Hepatocyte (in vitro differentiated cells): ENCODE measurements around the gene WASHC4. TPM values are rescaled to one million over a fixed set of nuclear protein-coding genes. Genes with fewer than 3 reads are reported as not detected.

Experiments used
- DNase-seq: peaks from one replicate; pipeline ENCODE4 v3.0.0-alpha.2; 2016; ENCODE audit warnings: low spot score
- H2AFZ ChIP-seq: fragments of 200-600 bp; sonication (generic); 2 replicates; pipeline ENCODE4 v1.6.0; 2016; ENCODE audit warnings: antibody characterized with exemption, mild to moderate bottlenecking
- H3K27ac ChIP-seq: fragments of 200-600 bp; sonication (generic); 2 replicates; pipeline ENCODE4 v1.5.1; 2016; ENCODE audit warnings: mild to moderate bottlenecking
- H3K27me3 ChIP-seq: fragments of 200-600 bp; sonication (generic); 2 replicates; pipeline ENCODE4 v1.6.1; 2016
- H3K36me3 ChIP-seq: fragments of 200-600 bp; sonication (generic); replicated peaks from 2 replicates; pipeline ENCODE4 v1.5.1; 2016; ENCODE audit warnings: low read depth; ENCODE audit not compliant: insufficient read depth
- H3K4me1 ChIP-seq: fragments of 200-600 bp; sonication (generic); 2 replicates; pipeline ENCODE4 v1.5.1; 2016; ENCODE audit warnings: mild to moderate bottlenecking, moderate library complexity; ENCODE audit not compliant: insufficient read depth
- H3K4me2 ChIP-seq: fragments of 200-600 bp; sonication (generic); 2 replicates; pipeline ENCODE4 v1.6.0; 2016
- H3K4me3 ChIP-seq: fragments of 200-600 bp; sonication (generic); 2 replicates; pipeline ENCODE4 v1.5.1; 2016; ENCODE audit warnings: mild to moderate bottlenecking
- H3K79me2 ChIP-seq: fragments of 200-600 bp; sonication (generic); 2 replicates; pipeline ENCODE4 v1.6.0; 2017; ENCODE audit warnings: mild to moderate bottlenecking
- H3K9me2 ChIP-seq: fragments of 200-600 bp; sonication (generic); replicated peaks from 2 replicates; pipeline ENCODE4 v1.6.0; 2017; ENCODE audit warnings: mild to moderate bottlenecking; ENCODE audit not compliant: insufficient read depth
- H3K9me3 ChIP-seq: fragments of 200-600 bp; sonication (generic); 2 replicates; pipeline ENCODE4 v1.5.1; 2016; ENCODE audit warnings: low read depth, mild to moderate bottlenecking
- H4K20me1 ChIP-seq: fragments of 200-600 bp; sonication (generic); 2 replicates; pipeline ENCODE4 v1.6.0; 2016; ENCODE audit warnings: mild to moderate bottlenecking; ENCODE audit not compliant: insufficient read depth, poor library complexity, severe bottlenecking
- CTCF ChIP-seq: fragments of 200-600 bp; sonication (generic); IDR thresholded peaks from 2 replicates; pipeline ENCODE4 v1.5.1; 2016; ENCODE audit warnings: antibody characterized with exemption, mild to moderate bottlenecking; ENCODE audit not compliant: poor library complexity
- EZH2 ChIP-seq: fragments of 200-600 bp; sonication (generic); IDR thresholded peaks from 2 replicates; pipeline ENCODE4 v1.6.1; 2016; ENCODE audit warnings: antibody characterized with exemption, mild to moderate bottlenecking, borderline replicate concordance
- EZH2phosphoT487 ChIP-seq: fragments of 200-600 bp; sonication (generic); IDR thresholded peaks from one replicate; pipeline ENCODE4 v1.6.1; 2018; ENCODE audit warnings: antibody characterized with exemption, mild to moderate bottlenecking, low read depth, moderate library complexity; ENCODE audit not compliant: unreplicated experiment, severe bottlenecking
- WGBS: methylation state at CpG from one replicate; pipeline ENCODE4 v1.1.6; 2016; ENCODE audit warnings: low lambda C conversion rate; ENCODE audit errors: missing lambda C conversion rate; 5-methylcytosine and 5-hydroxymethylcytosine counted together
- polyA plus RNA-seq: library from polyadenylated mRNA; unstranded; fragments of >200 nt; fragmentation: Nextera tagmentation; extraction: Ambion mirVana; gene quantifications from 2 replicates; pipeline ENCODE4 v1.2.1, GENCODE V29; 2016
- total RNA-seq: library from RNA; depleted of rRNA; stranded (reverse); fragments of >200 nt; gene quantifications from 2 replicates; pipeline ENCODE4 v1.2.3, GENCODE V29; 2014

WASHC4 gene
- total and polyA plus RNA-seq, 2 experiments from 2014 or later = 31.3 to 92.7 TPM

DNA sequence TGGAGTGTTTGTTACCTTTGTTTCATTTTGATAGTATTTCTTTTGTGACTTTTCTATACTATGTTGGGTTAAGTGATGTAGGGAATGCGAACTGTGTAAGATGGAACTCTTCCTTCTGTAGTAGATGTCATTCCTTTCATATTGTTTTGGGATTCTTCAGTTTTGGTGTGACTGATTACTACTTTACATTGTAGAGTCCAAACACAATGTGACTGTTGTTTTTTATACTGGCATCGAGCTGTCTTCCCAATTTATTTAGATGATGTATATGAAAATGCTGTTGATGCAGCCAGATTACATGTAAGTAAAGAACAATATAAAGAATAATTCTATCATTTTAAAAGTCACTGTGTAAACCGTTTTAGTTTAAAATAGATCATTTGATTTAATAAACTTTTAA lies 34.7 kb downstream of the WASHC4 start:
- H3K9me3 ChIP-seq = no peaks in the 10 kb centered on the region
- no peaks in the 10 kb centered on the region for H3K27me3 ChIP-seq

GRCh38 chr12:105156260-105156659 lies 48.7 kb downstream of the WASHC4 start:
- H3K4me3 ChIP-seq = no peak overlapping the region
- H3K9me2 ChIP-seq = no peaks in the 10 kb centered on the region
- TF ChIP-seq CTCF (no peak), EZH2 (no peak), EZH2phosphoT487 (no peak)
- no peak for DNase-seq
- H3K79me2 ChIP-seq = no peaks in the 10 kb centered on the region
- no peaks in the 10 kb centered on the region for H3K4me1 ChIP-seq
- no peaks in the 10 kb centered on the region for H3K9me3 ChIP-seq
- no peaks in the 10 kb centered on the region for H3K36me3 ChIP-seq
- 97% methylated on average over 2 of the region's 2 CpGs for WGBS
- H4K20me1 ChIP-seq = no peaks in the 10 kb centered on the region
- no peaks in the 10 kb centered on the region for H3K27me3 ChIP-seq
- H3K4me2 ChIP-seq = no peak overlapping the region
- no peak overlapping the region for H3K27ac ChIP-seq
- H2AFZ ChIP-seq = no peak overlapping the region

More for the DNA sequence above, 34.7 kb downstream of the WASHC4 start:
- TF ChIP-seq EZH2phosphoT487 (no peak), CTCF (no peak), EZH2 (no peak)
- H3K4me1 ChIP-seq = no peaks in the 10 kb centered on the region
- no peak for DNase-seq
- H3K4me3 ChIP-seq = no peak overlapping the region
- H3K9me2 ChIP-seq = no peaks in the 10 kb centered on the region
- H4K20me1 ChIP-seq = no peaks in the 10 kb centered on the region
- H3K27ac ChIP-seq = no peak overlapping the region
- 100% methylated on average over 3 of the region's 3 CpGs for WGBS
- H3K36me3 ChIP-seq = no peaks in the 10 kb centered on the region
- H3K4me2 ChIP-seq = no peak overlapping the region
- H3K79me2 ChIP-seq = peaks cover 3% of the 10 kb centered on the region
- no peak overlapping the region for H2AFZ ChIP-seq

DNA sequence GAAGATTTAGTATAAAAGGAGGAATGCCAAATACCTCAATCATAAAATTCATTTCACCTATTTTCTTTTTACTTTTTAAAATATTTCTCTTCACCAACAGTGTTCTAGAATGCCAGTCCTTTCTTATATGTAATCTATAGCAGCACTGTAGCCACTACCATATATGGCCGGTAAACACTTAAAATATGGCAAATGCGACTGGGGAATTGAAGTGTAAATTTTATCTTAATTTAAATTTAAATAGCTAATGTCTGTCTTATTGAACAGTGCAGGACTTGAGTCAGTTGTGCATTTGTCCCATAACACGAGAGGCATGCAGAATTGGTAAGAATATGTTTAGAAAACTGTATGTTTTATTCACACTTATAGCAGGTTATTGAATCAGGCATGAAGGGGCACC lies 50.1 kb downstream of the WASHC4 start:
- no peak for TF ChIP-seq CTCF
- no peak for TF ChIP-seq EZH2phosphoT487
- no peak for TF ChIP-seq EZH2
- Histone ChIP-seq H3K4me2 (no peak overlapping the region), H3K4me3 (no peak overlapping the region), H3K79me2 (no peaks in the 10 kb centered on the region), H2AFZ (no peak overlapping the region), H3K9me3 (no peaks in the 10 kb centered on the region), H3K9me2 (no peaks in the 10 kb centered on the region), H3K36me3 (no peaks in the 10 kb centered on the region), H3K27me3 (no peaks in the 10 kb centered on the region), H4K20me1 (no peaks in the 10 kb centered on the region), H3K4me1 (no peaks in the 10 kb centered on the region), H3K27ac (no peak overlapping the region)
- DNase-seq = no peak
- WGBS = 95% methylated on average over 3 of the region's 3 CpGs

DNA sequence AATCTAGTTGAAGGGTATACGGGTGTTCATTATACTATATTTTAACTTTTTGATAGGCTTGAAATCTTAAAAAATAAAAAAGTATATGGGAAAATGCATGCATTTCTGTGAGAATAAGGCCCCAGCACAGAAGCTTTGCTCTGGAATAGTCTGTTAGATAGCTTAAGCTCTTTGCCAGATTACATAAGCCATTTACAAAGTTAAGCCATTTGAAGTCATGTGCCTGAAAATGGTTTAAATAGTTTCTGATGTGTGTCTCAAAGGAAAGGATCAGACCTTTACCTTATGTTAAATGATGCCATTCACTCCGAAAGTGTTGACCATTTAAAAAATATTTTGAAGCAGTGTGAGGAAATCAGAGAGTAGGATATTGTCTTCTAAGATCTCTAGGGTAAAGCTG lies 51.3 kb downstream of the WASHC4 start:
- H3K9me2 ChIP-seq = no peaks in the 10 kb centered on the region
- H2AFZ ChIP-seq = no peak overlapping the region
- no peak overlapping the region for H3K4me2 ChIP-seq
- no peaks in the 10 kb centered on the region for H3K36me3 ChIP-seq
- no peak overlapping the region for H3K4me3 ChIP-seq
- H3K79me2 ChIP-seq = no peaks in the 10 kb centered on the region
- no peaks in the 10 kb centered on the region for H3K4me1 ChIP-seq
- no peak for DNase-seq
- WGBS = 75% methylated on average over 2 of the region's 2 CpGs
- H4K20me1 ChIP-seq = no peaks in the 10 kb centered on the region
- no peak for TF ChIP-seq CTCF
- no peak for TF ChIP-seq EZH2phosphoT487
- no peak for TF ChIP-seq EZH2
- H3K27ac ChIP-seq = no peak overlapping the region
- no peaks in the 10 kb centered on the region for H3K27me3 ChIP-seq
- no peaks in the 10 kb centered on the region for H3K9me3 ChIP-seq
